Measurements from ENCODE around the gene LLGL2.
"Not testable (repeated sequence)": the region's sequence is repeated elsewhere in the genome, so short reads cannot be mapped to it uniquely, and the experiment has no call there.

LLGL2 gene

DNA sequence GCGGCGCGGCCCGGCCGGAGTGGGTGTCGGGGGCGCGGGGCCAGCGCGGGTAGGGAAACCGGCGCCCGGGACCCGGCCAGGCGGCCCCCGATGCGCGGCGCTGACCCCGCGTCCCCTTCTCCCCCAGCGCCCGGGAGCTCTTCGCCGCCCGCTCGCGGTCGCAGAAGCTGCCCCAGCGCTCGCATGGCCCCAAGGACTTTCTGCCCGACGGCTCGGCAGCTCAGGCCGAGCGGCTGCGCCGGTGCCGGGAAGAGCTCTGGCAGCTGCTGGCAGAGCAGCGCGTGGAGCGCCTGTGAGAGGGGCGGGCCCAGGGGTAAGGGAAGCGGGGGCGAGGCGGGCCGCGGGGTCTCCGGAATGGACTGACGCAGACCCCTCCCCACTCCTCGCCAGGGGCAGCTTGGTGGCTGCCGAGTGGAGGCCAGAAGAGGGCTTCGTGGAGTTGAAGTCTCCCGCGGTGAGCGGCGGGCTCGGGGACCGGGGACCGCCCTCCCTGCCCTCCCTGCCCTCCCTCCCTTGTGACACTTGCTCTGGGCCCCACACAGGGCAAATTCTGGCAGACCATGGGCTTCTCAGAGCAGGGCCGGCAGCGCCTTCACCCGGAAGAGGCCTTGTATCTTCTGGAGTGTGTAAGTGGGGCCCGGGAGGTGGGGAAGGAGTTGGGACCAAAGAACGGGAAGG is 8.7 kb upstream of the LLGL2 start:
- H3K27me3 ChIP-seq (ENCODE audit: insufficient read depth, poor library complexity, severe bottlenecking) = no peaks in the 10 kb centered on the region
- TF ChIP-seq, protein P1, sequence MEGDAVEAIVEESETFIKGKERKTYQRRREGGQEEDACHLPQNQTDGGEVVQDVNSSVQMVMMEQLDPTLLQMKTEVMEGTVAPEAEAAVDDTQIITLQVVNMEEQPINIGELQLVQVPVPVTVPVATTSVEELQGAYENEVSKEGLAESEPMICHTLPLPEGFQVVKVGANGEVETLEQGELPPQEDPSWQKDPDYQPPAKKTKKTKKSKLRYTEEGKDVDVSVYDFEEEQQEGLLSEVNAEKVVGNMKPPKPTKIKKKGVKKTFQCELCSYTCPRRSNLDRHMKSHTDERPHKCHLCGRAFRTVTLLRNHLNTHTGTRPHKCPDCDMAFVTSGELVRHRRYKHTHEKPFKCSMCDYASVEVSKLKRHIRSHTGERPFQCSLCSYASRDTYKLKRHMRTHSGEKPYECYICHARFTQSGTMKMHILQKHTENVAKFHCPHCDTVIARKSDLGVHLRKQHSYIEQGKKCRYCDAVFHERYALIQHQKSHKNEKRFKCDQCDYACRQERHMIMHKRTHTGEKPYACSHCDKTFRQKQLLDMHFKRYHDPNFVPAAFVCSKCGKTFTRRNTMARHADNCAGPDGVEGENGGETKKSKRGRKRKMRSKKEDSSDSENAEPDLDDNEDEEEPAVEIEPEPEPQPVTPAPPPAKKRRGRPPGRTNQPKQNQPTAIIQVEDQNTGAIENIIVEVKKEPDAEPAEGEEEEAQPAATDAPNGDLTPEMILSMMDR (IDR thresholded peaks at IDR 0.05; ENCODE audit: poor library complexity, severe bottlenecking) = no peak
- DNase-seq (ENCODE audit: low spot score) = peak; percentile 64

DNA sequence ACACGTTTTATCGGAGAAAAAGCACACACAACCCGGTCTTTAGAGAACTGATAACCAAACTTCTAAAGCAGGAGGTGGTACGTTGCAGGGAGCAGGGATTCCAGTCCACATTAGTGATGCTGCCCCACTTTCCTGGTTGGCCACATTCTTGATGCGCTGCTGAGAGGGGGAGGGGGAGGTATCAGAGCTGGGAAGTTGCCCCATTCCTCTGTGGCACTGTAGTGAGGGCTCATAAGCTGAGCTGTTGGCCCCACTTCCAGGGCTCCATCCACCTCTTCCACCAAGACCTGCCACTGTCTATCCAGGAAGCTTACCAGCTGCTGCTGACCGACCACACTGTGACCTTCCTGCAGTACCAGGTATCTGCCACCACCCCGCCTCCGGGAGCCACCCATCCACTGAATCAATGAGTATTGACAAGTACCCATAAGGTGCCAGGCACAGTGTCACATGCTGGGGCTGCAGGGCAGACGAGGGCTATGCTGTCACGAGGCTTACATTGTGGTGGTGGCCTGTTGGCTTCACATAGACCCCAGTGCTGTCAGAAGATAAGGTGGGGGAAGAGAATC is 8.1 kb upstream of the LLGL2 start:
- peak; percentile 62 for DNase-seq (ENCODE audit: low spot score)
- Histone ChIP-seq H3K27me3 (ENCODE audit: insufficient read depth, poor library complexity, severe bottlenecking) (no peaks in the 10 kb centered on the region), H3K27ac (ENCODE audit: poor library complexity, severe bottlenecking) (no peak overlapping the region), H3K36me3 (ENCODE audit: low read depth) (peaks cover 47% of the 10 kb centered on the region), H3K4me1 (ENCODE audit: insufficient read depth, poor library complexity, severe bottlenecking) (peaks cover 6% of the 10 kb centered on the region), H3K9me3 (ENCODE audit: severe bottlenecking) (no peaks in the 10 kb centered on the region), H3K4me3 (ENCODE audit: severe bottlenecking) (peak overlapping the region; percentile 98)
- TF ChIP-seq, protein P1 (IDR thresholded peaks at IDR 0.05; ENCODE audit: poor library complexity, severe bottlenecking) = no peak
- no peak for ATAC-seq (ENCODE audit: low read depth)

More for the DNA sequence above, 8.7 kb upstream of the LLGL2 start:
- Histone ChIP-seq H3K36me3 (ENCODE audit: low read depth) (peaks cover 50% of the 10 kb centered on the region), H3K4me3 (ENCODE audit: severe bottlenecking) (peak overlapping the region; percentile 98), H3K27ac (ENCODE audit: poor library complexity, severe bottlenecking) (peak overlapping the region; percentile 73), H3K4me1 (ENCODE audit: insufficient read depth, poor library complexity, severe bottlenecking) (peaks cover 6% of the 10 kb centered on the region), H3K9me3 (ENCODE audit: severe bottlenecking) (no peaks in the 10 kb centered on the region)
- no peak for ATAC-seq (ENCODE audit: low read depth)

DNA sequence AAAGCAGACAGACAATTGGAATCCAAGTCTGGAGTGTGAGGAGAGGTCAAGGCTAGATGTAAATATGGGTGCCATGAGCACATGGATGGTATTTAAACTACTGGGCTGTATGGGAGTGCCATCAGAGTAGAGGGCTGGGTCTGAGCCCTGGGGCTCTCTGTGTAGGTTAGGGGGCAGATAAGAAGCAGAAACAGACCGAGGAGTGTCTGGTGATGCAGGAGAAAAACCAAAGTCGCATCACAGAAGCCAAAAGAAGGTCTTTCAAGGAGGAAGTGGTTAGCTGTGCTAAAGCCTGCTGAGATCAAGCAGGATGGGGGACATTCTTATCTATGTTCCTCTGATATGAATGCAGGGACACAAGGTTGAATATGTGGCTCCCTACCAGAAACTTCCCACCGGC is 7.3 kb upstream of the LLGL2 start:
- Histone ChIP-seq H3K9me3 (ENCODE audit: severe bottlenecking) (no peaks in the 10 kb centered on the region), H3K4me3 (ENCODE audit: severe bottlenecking) (no peak overlapping the region), H3K27me3 (ENCODE audit: insufficient read depth, poor library complexity, severe bottlenecking) (no peaks in the 10 kb centered on the region), H3K36me3 (ENCODE audit: low read depth) (peaks cover 42% of the 10 kb centered on the region), H3K4me1 (ENCODE audit: insufficient read depth, poor library complexity, severe bottlenecking) (peaks cover 6% of the 10 kb centered on the region), H3K27ac (ENCODE audit: poor library complexity, severe bottlenecking) (no peak overlapping the region)
- TF ChIP-seq, protein P1 (IDR thresholded peaks at IDR 0.05; ENCODE audit: poor library complexity, severe bottlenecking) = no peak
- DNase-seq (ENCODE audit: low spot score) = no peak
- no peak for ATAC-seq (ENCODE audit: low read depth)

DNA sequence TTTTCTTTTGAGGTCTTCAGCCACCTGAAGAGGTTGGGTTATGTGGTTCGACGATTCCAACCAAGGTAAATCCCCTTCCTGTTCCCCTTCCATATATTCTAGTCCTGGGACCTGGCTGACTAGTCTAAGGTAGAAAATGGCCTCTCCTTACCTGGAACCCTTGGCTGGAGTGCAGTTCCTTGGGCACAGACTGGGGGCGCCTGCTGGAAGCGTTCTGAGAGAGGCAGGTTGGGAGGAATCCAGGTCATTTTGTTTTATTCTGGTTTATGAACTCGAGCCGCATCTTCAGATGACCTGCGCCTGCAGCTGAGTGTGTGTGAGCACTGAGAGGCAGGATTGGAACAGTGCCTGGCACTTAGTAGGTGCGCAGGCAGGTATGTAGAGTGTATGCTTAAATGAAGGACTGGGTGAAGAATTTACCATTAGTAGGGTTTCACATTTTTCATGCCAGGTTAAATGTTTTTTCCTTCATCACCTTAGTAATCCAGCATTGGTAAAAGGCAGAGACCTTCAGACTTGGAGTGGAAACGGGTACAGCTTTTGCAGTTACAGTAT is 6.4 kb upstream of the LLGL2 start:
- H3K27me3 ChIP-seq (ENCODE audit: insufficient read depth, poor library complexity, severe bottlenecking) = no peaks in the 10 kb centered on the region
- H3K4me1 ChIP-seq (ENCODE audit: insufficient read depth, poor library complexity, severe bottlenecking) = peaks cover 1% of the 10 kb centered on the region
- H3K36me3 ChIP-seq (ENCODE audit: low read depth) = peaks cover 42% of the 10 kb centered on the region
- H3K27ac ChIP-seq (ENCODE audit: poor library complexity, severe bottlenecking) = no peak overlapping the region
- DNase-seq (ENCODE audit: low spot score) = no peak
- no peaks in the 10 kb centered on the region for H3K9me3 ChIP-seq (ENCODE audit: severe bottlenecking)
- TF ChIP-seq, protein P1 (IDR thresholded peaks at IDR 0.05; ENCODE audit: poor library complexity, severe bottlenecking) = no peak
- H3K4me3 ChIP-seq (ENCODE audit: severe bottlenecking) = no peak overlapping the region
- no peak for ATAC-seq (ENCODE audit: low read depth)

DNA sequence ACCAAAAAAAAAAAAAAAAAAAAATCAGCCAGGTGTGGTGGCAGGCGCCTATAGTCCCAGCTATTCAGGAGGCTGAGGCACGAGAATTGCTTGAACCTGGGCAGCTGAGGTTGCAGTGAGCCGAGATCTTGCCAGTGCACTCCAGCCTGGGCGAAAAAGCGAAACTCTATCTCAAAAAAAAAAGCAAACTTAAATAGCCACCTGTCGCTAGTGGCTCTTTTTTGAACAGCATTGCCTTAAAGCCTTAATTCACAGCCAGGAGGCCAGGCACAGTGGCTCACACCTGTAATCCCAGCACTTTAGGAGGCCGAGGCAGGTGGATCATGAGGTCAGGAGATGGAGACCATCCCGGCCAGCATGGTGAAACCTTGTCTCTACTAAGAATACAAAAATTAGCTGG is 5.1 kb upstream of the LLGL2 start:
- H3K27me3 ChIP-seq (ENCODE audit: insufficient read depth, poor library complexity, severe bottlenecking); DNase-seq (ENCODE audit: low spot score); H3K9me3 ChIP-seq (ENCODE audit: severe bottlenecking); H3K27ac ChIP-seq (ENCODE audit: poor library complexity, severe bottlenecking); H3K4me3 ChIP-seq (ENCODE audit: severe bottlenecking); ATAC-seq (ENCODE audit: low read depth); H3K4me1 ChIP-seq (ENCODE audit: insufficient read depth, poor library complexity, severe bottlenecking): not testable (repeated sequence)
- peaks cover 42% of the 10 kb centered on the region for H3K36me3 ChIP-seq (ENCODE audit: low read depth)

Data from RWPE2 (cell line).